ENCODE data around the gene PRSS16.

DNA sequence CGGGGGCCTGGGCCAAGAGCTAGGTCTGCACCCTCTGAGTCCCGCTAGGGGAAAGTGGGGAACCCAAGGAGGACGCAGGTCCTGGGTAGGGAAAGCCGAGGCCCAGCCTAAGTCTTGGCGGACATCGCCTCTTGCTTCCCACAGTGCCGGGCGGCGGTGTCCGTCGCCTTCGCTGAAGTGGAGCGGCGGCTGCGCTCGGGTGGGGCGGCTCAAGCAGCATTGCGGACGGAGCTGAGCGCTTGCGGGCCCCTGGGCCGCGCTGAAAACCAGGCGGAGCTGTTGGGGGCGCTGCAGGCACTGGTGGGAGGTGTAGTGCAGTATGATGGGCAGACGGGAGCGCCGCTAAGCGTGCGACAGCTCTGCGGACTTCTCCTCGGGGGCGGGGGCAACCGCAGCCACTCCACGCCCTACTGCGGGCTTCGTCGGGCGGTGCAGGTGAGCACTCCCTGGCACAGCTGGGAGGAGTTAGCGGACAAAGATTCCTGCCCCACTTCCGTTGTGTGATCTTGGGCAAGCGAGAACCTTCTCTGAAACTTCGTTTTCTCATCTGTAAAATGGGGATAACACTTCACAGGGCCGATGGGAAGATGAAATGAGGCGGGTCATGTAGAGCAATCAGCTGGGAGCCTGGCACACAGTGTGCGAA is 4.2 kb downstream of the PRSS16 start:
- TF ChIP-seq ZNF274 (IDR thresholded peaks at IDR 0.05; ENCODE audit: low read depth, low read length) (no peak), YY1 (IDR thresholded peaks at IDR 0.05; ENCODE audit: insufficient read depth, insufficient read length) (no peak), SUZ12 (IDR thresholded peaks at IDR 0.05; ENCODE audit: extremely low read depth, insufficient read depth, insufficient read length) (no peak)

All from NT2/D1 (cell line).